Activated CD8-positive, alpha-beta memory T cell treated with anti-CD3 and anti-CD28 coated beads, Interleukin-2, amount 50 U/mL, for 1 hour (primary cell): Measurements from ENCODE around the gene DNAJC18.

Source experiments
- DNase-seq: peaks from one replicate; pipeline ENCODE4 v3.0.0-alpha.2; 2020; ENCODE audit errors: extremely low read depth

Gene DNAJC18

GRCh38 chr5:139403418-139403786, 35.9 kb downstream of the DNAJC18 start:
- DNase-seq: no peak

GRCh38 chr5:139402561-139403158, 36.7 kb downstream of the DNAJC18 start:
- DNase-seq: no peak

GRCh38 chr5:139401546-139401945, 37.8 kb downstream of the DNAJC18 start:
- DNase-seq: no peak

GRCh38 chr5:139399501-139400121, 39.7 kb downstream of the DNAJC18 start:
- no peak for DNase-seq

- DNase-seq: no peak
Measured at GRCh38 chr5:139397921-139398320, 41.4 kb downstream of the DNAJC18 start.

GRCh38 chr5:139396691-139397090, 42.6 kb downstream of the DNAJC18 start:
- no peak for DNase-seq

GRCh38 chr5:139395844-139396640, 43.3 kb downstream of the DNAJC18 start:
- no peak for DNase-seq

GRCh38 chr5:139394654-139395566, 44.4 kb downstream of the DNAJC18 start, which contains the start of gene PROB1:
Gene PROB1, minus strand, starts transcription at chr5:139395104. Its CDS starts 23 bp downstream, at chr5:139395081.
- no peak for DNase-seq

GRCh38 chr5:139394123-139394653, 45.1 kb downstream of the DNAJC18 start:
- no peak for DNase-seq

GRCh38 chr5:139393497-139394122, 45.7 kb downstream of the DNAJC18 start:
- no peak for DNase-seq

- peak; percentile 50 for DNase-seq
Measured at GRCh38 chr5:139392678-139393496, 46.4 kb downstream of the DNAJC18 start.

GRCh38 chr5:139392324-139392677, 47.0 kb downstream of the DNAJC18 start:
- DNase-seq: no peak

GRCh38 chr5:139391570-139392323, 47.6 kb downstream of the DNAJC18 start:
- no peak for DNase-seq

GRCh38 chr5:139390639-139391569, 48.4 kb downstream of the DNAJC18 start:
- no peak for DNase-seq

GRCh38 chr5:139389701-139390638, 49.4 kb downstream of the DNAJC18 start, which contains the start of gene MZB1:
Gene MZB1, minus strand, starts transcription at chr5:139389913. Its CDS starts 57 bp downstream, at chr5:139389856.
- DNase-seq: no peak

GRCh38 chr5:139388198-139388821, 51.0 kb downstream of the DNAJC18 start:
- no peak for DNase-seq
